ENCODE results near the gene COL6A5.

DNA sequence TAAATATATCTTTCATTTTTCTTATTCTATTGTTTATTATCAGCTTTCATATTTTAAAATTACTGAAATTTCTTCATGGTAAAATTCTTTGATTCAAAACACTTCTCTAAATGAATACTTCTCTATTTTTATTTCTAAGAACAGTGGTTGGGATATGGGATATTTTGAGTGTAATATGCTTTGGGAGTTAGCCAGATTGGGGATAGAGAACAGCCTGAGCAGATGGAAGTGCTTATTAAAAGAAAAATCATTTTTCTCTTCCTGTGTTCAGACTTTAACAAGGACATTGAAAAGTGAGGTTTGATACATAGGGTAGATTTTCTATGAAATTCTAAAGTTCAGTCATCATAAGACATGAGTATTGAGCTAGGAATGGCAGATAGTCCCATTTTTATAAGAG is 84.8 kb downstream of the COL6A5 start:
- TF ChIP-seq, protein P1, sequence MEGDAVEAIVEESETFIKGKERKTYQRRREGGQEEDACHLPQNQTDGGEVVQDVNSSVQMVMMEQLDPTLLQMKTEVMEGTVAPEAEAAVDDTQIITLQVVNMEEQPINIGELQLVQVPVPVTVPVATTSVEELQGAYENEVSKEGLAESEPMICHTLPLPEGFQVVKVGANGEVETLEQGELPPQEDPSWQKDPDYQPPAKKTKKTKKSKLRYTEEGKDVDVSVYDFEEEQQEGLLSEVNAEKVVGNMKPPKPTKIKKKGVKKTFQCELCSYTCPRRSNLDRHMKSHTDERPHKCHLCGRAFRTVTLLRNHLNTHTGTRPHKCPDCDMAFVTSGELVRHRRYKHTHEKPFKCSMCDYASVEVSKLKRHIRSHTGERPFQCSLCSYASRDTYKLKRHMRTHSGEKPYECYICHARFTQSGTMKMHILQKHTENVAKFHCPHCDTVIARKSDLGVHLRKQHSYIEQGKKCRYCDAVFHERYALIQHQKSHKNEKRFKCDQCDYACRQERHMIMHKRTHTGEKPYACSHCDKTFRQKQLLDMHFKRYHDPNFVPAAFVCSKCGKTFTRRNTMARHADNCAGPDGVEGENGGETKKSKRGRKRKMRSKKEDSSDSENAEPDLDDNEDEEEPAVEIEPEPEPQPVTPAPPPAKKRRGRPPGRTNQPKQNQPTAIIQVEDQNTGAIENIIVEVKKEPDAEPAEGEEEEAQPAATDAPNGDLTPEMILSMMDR (IDR thresholded peaks at IDR 0.05), result no peak
- no peak for TF ChIP-seq POLR2A (IDR thresholded peaks at IDR 0.05)
